Psoas muscle (tissue), 8 donors: ENCODE results near the gene TIGD3. TPM values are rescaled to one million over a fixed set of nuclear protein-coding genes. Genes with fewer than 3 reads are reported as not detected.

Source experiments
- ATAC-seq, 4 donors: fragments of 200-7000 bp; cut with Tn5 transposase; one replicate each; pipeline ENCODE4 v1.9.1; 2020; ENCODE audit warnings: moderate library complexity in 3 of 4, mild to moderate bottlenecking in 2 of 4
- DNase-seq, 2 donors: peaks; one replicate each; pipeline ENCODE4 v3.0.0-alpha.2; 2020
- H3K27ac ChIP-seq: fragments of 200-600 bp; one replicate; pipeline ENCODE4 v1.8.0; 2022
- H3K27me3 ChIP-seq, 3 donors: fragments of 200-600 bp in 1 of 3; one replicate each; pipeline versions ENCODE4 v1.6.1 to v1.8.0; 2013 to 2022; ENCODE audit warnings: low read length in 2 of 3, mild to moderate bottlenecking in 2 of 3, moderate library complexity in 1 of 3; ENCODE audit not compliant: insufficient read depth in 3 of 3
- H3K36me3 ChIP-seq, 2 donors: fragments of 200-600 bp in 1 of 2; one replicate each; pipeline versions ENCODE4 v1.6.1 to v1.8.0; 2013 to 2022; ENCODE audit warnings: low read depth in 1 of 2, mild to moderate bottlenecking in 1 of 2, moderate library complexity in 1 of 2; ENCODE audit not compliant: insufficient read depth in 1 of 2
- H3K4me1 ChIP-seq: fragments of 200-600 bp; one replicate; pipeline ENCODE4 v1.8.0; 2022
- H3K4me3 ChIP-seq: fragments of 200-600 bp; one replicate; pipeline ENCODE4 v1.8.0; 2022; ENCODE audit warnings: mild to moderate bottlenecking
- H3K9me3 ChIP-seq: fragments of 200-600 bp; one replicate; pipeline ENCODE4 v1.8.0; 2022
- WGBS, 3 donors: extraction: QIAGEN DNeasy Blood & Tissue Kit; methylation state at CpG; one replicate each; pipeline versions ENCODE4 v1.1.6 to v1.1.7; 2013; 5-methylcytosine and 5-hydroxymethylcytosine counted together
- intact Hi-C, 2 donors: fragments of 100-400 bp; cut with DNase I; formaldehyde crosslinking; loops; one replicate each; pipeline versions ENCODE4 v1.11.0 to v1.14.2; 2022
- polyA plus RNA-seq, 3 donors: library from polyadenylated mRNA; stranded (reverse); fragments of 200-250 nt; gene quantifications; one replicate each; pipeline ENCODE4 v1.2.3, GENCODE V29; 2013
- total RNA-seq, 4 donors: library from RNA; stranded (reverse); fragmentation: NEBNext Ultra II Directional in 2 of 4; extraction: Animal tissue kit (Norgen Biotek cat#: 25700) in 2 of 4; gene quantifications; one replicate each; pipeline versions ENCODE4 v1.2.1 to v1.2.4, GENCODE V29; 2021 to 2023
- TF ChIP-seq, protein P1 (sequence below): fragments of 200-600 bp; IDR thresholded peaks from one replicate; pipeline ENCODE4 v1.8.0; 2022; ENCODE audit warnings: antibody characterized with exemption
- donor health status: healthy with polysubstance abuse.
- donor health status: DM: no; HTN: no; CAD: no; lungs with moderate emphysema.
- donor health status: Bipolar disorder and iron deficiency.
- donor health status: healthy.
- donor health status: DM: yes; HTN: yes; CAD: no.
- donor health status: DM: no; HTN: no; CAD: no.
- donor health status: DM: no; HTN: no; CAD: no.
- donor health status: DM: yes; HTN: yes; CAD: no.

Gene TIGD3
- total and polyA plus RNA-seq, 7 donors = 0.05 to 0.25 (median 0.09) TPM; not detected in 3

DNA sequence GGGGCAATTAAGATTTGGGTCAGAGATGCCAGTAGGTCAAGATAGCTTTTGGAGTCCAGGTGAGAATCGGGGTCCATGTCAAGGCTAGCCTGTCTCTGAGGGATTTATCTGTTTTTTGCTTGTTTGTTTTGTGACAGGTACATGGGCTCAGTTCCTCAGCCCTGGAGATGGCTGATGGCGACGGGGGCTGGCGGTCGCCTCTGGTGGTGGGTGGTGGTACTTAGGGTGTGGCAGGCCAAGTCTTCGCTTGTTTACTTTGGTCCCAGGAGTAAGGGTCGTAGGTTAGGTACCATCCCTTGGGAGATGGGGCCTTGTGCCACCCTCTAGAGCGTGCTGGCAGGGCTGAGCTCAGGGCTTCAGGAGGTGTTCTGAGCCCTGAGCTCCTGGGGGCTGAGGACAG is 23.2 kb downstream of the TIGD3 start:
- DNase-seq (no peak), ATAC-seq (no peak)
- WGBS, 3 donors = 88 to 92% (median 90%) methylated on average over 8 of the region's 8 CpGs
- Histone ChIP-seq H3K27me3 (no peaks in the 10 kb centered on the region), H3K36me3 (no peaks in the 10 kb centered on the region), H3K4me1 (peaks cover 32% of the 10 kb centered on the region), H3K9me3 (no peaks in the 10 kb centered on the region), H3K27ac (peak overlapping the region; percentile 26), H3K4me3 (no peak overlapping the region)
- TF ChIP-seq, protein P1, sequence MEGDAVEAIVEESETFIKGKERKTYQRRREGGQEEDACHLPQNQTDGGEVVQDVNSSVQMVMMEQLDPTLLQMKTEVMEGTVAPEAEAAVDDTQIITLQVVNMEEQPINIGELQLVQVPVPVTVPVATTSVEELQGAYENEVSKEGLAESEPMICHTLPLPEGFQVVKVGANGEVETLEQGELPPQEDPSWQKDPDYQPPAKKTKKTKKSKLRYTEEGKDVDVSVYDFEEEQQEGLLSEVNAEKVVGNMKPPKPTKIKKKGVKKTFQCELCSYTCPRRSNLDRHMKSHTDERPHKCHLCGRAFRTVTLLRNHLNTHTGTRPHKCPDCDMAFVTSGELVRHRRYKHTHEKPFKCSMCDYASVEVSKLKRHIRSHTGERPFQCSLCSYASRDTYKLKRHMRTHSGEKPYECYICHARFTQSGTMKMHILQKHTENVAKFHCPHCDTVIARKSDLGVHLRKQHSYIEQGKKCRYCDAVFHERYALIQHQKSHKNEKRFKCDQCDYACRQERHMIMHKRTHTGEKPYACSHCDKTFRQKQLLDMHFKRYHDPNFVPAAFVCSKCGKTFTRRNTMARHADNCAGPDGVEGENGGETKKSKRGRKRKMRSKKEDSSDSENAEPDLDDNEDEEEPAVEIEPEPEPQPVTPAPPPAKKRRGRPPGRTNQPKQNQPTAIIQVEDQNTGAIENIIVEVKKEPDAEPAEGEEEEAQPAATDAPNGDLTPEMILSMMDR = no peak
- intact Hi-C loops = no loop called here

DNA sequence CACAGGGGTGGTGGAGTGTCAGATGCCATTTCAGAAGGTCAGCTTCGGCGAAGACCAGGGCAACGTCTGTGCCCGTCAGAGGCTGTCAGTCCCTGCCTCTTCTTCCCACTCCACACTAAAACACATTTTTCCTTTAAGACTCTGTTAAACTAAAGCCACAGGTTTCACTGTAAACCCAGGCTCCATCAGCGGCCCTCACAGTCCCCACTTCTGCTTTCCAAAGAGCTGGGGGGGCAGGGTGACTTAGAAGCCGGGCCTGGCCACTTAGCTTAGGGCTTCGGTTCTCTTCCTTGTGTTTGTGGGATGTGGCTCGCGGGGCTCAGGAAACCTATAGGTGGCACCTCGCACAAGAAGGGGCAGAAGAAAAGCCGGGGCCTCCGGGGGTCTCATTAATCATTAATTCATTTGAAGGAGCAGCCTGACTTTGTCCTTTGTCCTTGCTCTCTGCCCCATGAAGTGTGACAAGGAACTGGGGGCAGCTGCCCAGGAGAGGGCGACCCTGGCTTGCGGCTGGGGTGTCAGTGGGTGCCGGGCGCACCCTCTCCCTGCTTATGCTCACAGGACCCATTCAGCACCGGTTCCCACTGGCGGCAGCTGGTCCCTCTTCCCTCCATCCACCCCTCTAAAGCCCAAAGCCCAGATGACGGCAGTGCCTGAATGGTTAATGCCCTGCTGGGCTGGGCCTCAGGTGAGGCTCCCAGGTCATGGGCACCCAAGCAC is 23.8 kb downstream of the TIGD3 start:
- Histone ChIP-seq H3K4me1 (peaks cover 32% of the 10 kb centered on the region), H3K27ac (peak overlapping the region; percentile 26), H3K36me3 (no peaks in the 10 kb centered on the region), H3K27me3 (no peaks in the 10 kb centered on the region), H3K4me3 (no peak overlapping the region), H3K9me3 (no peaks in the 10 kb centered on the region)
- WGBS, 3 donors = 86 to 88% (median 88%) methylated on average over 17 to 19 of the region's 19 CpGs
- DNase-seq (no peak), ATAC-seq (no peak)
- TF ChIP-seq, protein P1 = no peak
- intact Hi-C loops = no loop called here

DNA sequence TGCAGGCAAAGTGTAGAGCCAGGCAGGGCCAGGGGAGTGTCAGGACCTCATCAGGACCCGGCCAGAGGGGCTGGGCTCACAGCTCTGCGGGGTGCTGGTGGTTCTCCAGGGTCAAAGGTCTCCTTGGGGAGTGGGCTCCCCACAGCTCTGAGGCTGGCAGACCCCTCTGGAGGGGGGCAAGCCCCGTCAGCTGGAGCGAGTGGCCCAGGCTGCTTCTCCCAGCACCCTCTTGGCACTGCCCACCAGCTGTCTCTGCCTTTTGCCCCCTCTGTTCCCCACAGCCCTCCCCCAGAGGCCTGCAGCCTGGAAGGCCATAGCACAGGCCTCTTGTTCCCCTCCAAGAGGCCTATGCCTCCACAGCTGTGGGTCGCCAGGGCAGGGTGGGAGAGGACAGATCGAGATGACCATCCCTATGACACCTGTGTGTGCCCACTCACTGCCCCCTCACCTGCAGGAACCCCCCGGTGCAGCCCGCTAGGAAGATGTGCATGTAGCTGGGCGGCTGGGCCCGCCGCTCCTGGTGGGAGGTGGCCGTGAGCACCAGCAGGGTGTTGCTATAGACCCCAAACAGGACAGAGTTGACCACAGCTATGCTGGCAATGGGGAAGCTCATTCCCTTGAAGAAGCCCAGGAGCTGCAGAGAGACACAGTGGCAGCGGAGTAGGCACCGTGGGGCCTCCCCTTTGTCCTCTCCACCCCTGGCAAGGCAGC is 24.5 kb downstream of the TIGD3 start:
- Histone ChIP-seq H3K27ac (no peak overlapping the region), H3K4me3 (no peak overlapping the region), H3K4me1 (peaks cover 34% of the 10 kb centered on the region), H3K27me3 (no peaks in the 10 kb centered on the region), H3K36me3 (no peaks in the 10 kb centered on the region), H3K9me3 (no peaks in the 10 kb centered on the region)
- DNase-seq (no peak), ATAC-seq (no peak)
- TF ChIP-seq, protein P1 = no peak
- intact Hi-C loops = no loop called here
- WGBS, 3 donors = 90 to 94% (median 93%) methylated on average over 10 to 14 of the region's 14 CpGs

DNA sequence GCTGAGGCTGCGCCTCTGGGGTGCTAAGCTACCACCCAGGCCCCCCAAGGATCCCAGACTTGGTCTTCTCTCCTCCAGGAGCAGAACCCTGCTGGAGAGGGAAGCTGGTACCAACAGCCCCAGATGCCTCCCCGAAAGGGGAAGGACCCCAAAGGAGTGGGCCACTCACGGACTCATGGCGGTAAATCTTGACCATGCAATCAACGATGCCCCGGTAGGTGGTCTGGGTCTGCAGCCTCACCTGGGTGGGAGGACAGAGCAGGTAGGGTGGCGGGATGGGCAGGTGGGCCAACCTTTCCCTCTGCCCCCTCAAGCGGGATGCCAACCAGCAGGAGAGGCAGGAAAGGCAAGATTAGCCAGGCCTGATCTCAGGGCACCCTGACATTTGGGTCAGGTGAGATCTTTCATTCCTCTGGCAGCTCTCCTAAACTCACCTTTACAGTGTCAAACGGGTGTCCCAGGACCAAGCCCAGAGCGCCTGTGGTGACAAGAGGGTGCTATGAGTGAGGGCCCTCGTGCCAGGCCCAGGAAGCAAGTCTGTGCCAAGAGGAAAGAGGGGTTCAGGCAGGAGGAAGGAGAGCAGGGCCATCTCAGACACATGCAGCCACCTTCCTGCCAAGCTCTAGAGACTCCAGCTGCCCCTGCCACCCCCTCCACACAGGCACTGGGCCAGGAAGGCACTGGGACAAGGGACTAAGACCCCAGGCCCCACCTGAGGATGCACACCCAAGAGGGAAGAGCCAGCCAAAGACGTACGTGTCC is 25.3 kb downstream of the TIGD3 start:
- H3K4me1 ChIP-seq = peaks cover 32% of the 10 kb centered on the region
- intact Hi-C loops = no loop called here
- peak overlapping the region; percentile 89 for H3K27ac ChIP-seq
- no peaks in the 10 kb centered on the region for H3K36me3 ChIP-seq
- TF ChIP-seq, protein P1 = no peak
- no peak overlapping the region for H3K4me3 ChIP-seq
- H3K9me3 ChIP-seq = no peaks in the 10 kb centered on the region
- no peaks in the 10 kb centered on the region for H3K27me3 ChIP-seq
- 90 to 95% (median 91%) methylated on average over 13 of the region's 13 CpGs for WGBS, 3 donors
- no peak for ATAC-seq
- no peak for DNase-seq
